Stimulated activated CD4-positive, alpha-beta T cell treated with anti-CD3 and anti-CD28 coated beads, Interleukin-15, amount 100 ng/mL, for 1 hour (primary cell): ENCODE results near the gene HIGD1B.
"Not testable (repeated sequence)": the region's sequence is repeated elsewhere in the genome, so short reads cannot be mapped to it uniquely, and the experiment has no call there.

Experiments
- DNase-seq, 2 donors: peaks; one replicate each; pipeline ENCODE4 v3.0.0-alpha.2; 2020; ENCODE audit warnings: low read depth in 1 of 2, low spot score in 1 of 2

HIGD1B gene

DNA sequence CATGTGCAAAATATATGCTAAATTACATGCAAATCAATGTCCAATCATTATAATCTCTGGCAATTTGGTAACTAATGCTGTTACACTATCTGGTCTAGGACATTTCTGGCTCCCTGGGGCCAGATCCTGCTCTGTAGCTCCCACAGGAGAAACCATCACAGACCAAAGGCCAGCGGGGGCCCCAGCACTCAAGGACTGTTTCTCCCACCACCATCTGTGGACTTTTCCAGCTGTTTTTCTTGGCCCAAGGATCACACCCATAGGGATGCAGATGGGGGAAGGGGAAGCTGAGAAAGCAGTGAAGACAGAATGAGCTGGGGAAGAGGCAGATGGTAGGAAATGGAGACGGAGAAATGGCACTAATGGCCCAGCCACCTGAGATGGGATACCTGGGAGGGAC lies at the start of gene HIGD1B:
Gene HIGD1B, plus strand, starts transcription at position 298 of the 400 bp plus-strand sequence. CDS start 270 bp downstream, outside the sequence.
- no peak for DNase-seq

DNA sequence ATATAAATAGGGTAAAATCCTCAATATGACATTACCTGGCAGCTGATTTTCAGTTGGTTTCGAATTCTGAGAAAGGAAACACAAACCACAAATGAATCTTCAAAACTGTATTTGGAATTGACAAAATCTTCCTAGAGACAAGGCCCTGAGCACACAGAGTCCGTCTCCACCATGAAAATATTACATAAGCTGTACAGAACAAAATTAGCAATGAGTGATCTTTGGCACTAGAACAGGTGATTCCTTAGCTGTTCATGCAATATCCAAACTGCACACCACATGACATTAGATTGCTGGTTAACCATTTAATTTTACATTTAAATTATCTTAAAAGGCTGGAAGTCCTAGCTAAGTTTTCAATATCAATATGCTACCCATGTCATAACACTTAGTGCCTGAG lies 49.3 kb upstream of the HIGD1B start:
- DNase-seq = no peak

DNA sequence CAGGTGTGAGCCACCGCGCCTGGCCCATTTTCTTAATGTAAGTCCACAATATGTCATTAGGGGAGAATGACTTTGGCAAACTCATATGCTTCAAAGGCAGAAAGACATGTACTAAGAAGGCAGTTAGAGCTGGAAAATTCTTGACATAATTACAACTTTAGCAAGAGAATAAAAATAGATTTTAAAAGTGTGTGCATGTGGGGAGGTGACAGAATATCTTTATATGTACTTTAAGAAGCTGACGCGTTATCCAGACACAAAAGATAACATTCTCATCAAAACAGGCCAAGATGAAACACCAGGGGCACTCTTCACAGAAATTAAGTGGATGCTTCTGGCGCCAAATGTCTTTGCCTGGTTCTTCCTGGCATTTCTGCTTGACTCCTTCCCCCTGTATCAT lies 45.8 kb upstream of the HIGD1B start:
- DNase-seq = no peak

DNA sequence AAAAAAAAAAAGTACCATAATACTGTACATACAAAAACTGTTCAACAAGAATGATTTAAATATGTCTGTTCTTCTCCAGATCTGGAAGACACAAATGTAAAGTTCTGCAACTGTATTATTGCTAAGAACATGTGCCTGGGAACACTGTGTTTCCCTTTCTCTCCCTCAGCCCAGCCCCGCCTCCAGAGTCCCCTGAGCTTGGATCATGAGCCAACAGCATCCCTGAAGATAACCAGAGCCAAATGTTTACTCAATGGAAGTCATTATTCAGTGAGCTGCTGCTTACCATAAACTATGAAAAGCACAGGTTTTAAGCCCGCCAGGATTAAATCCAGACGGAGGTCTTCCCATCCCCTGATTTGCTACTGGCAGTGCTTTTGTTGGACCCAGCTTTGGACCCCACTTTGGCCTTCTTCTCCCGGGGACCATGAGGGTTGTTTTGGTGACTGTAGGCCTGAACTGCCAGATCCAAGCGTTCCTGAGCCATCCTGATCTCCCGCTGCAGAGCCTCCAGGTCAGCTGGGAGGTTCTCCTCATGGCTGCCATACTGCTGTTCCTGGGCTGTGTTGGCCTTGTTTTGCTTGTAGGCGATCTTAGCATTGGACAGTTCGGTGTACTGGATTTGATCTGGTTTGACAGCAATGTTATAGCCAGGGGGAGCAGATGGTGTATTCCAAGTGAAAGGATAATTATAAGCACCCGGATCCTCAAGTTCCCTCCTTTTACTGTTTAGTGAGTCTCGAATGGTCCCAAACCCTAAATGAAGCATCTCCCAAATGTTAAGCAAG lies 43.2 kb upstream of the HIGD1B start:
- DNase-seq = no peak

DNA sequence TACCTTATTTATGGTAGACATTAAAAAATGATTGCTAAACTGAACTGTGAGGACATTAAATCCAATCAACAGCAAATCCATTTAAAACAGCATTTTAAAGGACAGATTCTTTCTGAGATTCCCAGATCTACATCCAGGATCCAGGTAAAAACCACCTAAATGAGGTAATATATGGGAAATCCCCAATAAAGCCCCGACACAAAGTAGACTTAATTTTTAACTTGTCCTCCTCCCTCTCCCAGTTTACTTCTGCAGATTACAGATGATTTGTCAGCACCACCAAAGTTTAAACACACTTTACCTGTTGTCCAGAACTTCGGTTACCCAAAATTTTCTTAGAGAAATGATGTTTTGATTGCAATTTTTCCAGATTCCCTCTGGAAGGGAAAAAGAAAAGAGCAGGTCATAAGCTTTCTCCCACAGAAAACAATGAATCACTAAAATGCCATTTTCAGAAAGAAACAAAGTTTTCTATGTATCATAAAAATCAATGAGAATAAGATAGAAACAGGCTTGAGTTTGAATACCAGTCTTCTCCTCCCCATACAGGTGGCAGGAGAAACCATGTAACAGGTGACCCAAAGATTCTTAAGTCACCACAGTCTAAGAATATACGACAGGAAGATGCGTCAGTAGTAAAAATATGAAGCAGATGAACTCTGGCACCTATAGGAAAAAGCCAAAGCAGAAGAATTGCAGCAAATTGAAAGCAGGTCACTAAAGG lies 40.4 kb upstream of the HIGD1B start:
- DNase-seq = no peak

DNA sequence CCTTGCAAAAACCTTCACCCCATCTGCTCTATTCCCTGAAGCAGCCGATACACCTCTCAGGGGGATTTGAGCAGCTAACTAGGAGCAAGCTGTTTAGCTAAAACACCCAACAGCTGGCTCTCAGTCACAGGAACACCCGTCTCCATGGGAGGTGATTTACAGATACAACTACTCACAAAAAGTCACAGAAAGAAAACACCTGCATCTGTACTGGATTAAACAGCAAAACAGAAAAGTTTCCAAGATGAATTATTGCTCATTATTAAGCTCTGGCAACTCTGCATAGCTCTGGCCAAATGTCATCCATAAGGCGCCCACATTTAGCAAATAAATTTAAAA lies 39.9 kb upstream of the HIGD1B start:
- DNase-seq = no peak

DNA sequence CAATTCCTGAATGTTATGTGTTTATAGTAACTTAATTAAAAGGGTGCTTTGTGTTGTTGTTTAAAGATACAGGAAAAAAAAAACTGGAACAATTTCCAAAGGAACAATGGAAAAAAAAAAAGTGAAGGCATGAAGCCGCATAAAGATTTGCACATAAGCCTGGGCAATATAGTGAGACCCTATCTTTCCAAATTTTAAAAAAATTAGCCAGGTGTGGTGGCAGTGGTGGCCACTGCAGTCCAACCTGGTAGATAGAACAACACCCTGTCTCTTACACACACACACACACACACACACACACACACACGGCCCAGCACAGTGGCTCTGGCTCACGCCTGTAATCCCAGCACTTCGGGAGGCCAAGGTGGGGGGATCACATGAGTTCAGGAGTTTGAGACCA lies 39.5 kb upstream of the HIGD1B start:
- no peak for DNase-seq

DNA sequence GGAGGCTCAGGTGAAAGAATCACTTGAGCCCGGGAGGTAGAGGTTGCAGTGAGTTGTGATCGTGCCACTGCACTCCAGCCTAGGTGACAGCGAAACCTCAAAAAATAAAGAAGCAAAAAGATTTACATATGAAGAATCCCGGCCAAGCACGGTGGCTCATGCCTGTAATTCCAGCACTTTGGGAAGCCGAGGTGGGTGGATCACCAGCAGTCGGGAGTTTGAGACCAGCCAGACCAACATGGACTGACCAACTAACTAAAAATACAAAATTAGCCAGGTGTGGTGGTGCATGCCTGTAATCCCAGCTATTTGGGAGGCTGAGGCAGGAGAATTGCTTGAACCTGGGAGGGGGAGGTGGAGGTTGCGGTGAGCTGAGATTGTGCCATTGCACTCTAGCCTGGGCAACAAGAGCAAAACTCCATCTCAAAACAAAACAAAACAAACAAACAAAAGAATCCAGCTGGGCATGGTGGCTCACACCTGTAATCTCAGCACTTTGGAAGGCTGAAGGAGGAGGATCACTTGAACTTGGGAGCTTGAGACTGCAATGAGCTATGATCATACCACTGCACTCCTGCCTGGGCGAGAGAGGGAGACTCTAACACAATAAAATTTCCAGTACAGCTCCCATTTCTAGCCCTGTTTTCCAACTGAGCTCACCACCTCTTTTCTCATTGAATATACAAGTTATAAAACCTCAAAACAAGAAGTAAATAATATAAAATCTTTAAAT lies 38.9 kb upstream of the HIGD1B start:
- not testable (repeated sequence) for DNase-seq

DNA sequence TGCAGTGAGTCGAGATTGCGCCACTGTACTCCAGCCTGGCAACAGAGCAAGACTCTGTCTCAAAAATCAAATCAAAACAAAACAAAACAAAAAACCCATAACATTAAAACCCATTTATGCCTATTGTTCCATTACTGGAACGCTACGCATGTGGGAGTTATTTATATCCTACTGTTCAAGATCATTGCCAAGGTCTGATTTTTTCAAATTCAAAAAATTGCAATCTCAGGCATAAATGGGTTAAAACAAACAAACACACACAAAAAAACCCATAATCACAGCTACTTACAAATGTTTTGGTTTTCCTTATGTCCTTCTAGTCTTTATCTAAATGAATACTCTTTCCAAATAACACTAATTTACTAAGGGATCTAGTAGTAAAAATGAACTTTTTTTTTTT lies 35.4 kb upstream of the HIGD1B start:
- DNase-seq = no peak

DNA sequence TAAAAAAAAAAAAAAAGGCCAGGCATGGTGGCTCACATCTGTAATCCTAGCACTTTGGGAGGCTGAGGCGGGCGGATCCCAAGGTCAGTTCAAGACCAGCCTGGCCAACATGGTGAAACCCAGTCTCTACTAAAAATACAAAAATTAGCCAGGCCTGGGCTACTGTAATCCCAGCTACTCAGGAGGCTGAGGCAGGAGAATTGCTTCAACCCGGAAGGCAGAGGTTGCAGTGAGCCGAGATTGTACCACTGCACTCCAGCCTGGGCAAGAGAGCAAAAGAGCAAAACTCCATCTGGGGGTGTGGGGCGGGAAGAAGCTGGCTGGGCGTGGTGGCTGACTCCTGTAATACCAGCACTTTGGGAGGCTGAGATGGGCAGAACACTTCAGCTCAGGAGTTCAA lies 29.2 kb upstream of the HIGD1B start:
- not testable (repeated sequence) for DNase-seq

DNA sequence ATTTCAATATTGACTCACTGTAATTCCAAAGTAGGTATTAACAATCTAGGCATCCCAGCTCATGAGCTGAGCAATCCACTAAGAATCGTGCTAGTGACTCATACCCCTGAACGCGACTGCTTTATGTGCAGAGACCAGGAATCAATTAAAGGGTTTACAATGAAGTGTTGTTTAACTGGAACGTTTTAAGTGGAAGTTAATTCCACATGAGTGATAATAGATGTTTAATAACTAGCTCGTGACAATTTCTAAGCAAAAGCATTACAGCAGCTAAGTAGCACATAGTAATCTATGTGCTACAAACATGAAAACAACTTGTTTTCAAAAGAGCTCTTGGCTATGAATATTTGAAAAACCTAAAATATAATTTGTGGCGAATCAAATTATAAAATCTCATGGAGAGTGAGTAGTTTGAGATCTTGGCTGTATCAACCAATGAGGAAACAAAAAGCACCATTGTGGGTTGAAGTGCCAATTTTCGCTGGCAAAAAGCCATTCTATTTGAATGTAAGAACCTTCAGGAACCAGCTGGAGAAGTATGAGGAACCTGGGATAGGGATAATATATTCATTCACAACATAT lies 27.0 kb upstream of the HIGD1B start:
- no peak for DNase-seq

DNA sequence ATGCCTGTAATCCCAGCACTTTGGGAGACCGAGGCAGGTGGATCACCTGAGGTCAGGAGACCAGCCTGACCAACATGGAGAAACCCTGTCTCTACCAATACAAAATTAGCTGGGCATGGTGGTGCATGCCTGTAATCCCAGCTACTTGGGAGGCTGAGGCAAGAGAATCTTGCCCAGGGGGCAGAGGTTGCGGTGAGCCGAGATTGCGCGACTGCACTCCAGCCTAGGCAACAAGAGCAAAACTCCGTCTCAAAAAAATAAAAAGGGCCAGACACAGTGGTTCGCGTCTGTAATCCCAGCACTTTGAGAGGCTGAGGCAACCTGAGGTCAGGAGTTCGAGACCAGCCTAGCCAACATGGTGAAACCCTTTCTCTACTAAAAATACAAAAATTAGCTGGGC lies 22.4 kb upstream of the HIGD1B start:
- not testable (repeated sequence) for DNase-seq

DNA sequence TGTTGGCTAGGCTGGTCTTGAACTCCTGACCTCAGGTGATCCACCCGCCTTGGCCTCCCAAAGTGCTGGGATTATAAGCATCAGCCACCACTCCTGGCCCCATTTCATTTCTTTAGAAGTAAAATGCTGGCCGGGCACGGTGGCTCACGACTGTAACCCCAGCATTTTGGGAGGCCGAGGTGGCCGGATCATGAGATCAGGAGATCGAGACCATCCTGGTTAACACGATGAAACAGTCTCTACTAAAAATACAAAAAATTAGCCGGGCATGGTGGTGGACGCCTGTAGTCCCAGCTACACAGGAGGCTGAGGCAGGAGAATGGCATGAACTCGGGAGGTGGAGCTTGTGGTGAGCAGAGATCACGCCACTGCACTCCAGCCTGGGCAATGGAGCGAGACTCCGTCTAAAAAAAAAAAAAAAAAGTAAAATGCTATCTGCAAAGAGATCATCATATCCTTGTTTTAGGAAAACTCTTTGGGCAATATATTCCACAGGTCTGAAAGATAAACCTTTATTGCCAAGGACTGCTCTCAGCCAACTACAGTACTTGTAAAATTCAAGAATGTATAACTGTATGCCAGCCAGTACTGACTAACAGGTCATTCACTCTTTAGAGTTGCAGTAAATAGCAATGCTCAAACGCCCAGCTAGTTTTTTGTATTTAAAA lies 21.4 kb upstream of the HIGD1B start:
- no peak for DNase-seq

DNA sequence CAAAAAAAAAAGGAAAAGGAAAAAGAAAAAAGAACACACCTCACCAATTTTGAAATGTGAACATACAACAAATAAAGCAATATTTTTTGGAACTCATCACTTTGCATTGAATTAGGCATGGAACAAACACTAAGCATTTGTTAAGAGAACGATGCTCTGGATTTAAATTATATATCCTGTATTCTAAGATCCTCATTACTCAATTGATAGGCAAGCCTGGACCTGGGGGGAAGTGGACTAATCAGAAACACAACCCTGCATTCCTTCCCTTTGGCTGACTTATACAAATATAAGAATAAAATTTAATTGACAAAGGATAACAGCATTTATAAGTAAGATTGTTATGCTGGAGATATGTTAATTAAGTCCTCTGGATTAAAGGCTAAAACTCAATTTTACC lies 19.8 kb upstream of the HIGD1B start:
- DNase-seq = no peak

DNA sequence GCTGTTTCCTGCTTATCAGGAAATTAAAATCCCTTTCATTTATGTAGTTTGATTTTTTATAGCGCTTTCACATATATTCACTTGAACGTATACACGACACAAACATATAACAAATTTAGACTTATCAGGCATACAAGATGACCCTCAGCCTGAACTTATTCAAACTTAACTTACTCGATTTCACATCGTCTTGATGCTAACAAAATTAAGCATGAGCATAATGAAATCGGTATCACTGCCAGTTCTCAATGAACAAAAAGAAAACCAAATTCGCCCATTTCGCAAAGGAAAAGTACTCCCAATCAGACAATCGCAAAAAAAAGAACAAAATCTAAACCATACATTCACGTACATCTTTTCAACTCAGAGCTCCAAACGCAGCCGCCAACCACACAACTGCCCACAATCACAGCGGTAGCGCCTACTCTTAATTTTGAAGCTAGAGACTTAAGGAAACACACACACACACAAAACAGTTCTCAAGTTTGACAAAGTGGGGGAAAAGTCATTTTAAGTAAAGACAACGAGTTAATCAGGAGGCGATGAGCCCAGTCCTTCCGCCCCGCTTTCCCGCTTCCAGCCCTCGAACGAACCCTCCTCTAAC lies 18.7 kb upstream of the HIGD1B start:
- no peak for DNase-seq

DNA sequence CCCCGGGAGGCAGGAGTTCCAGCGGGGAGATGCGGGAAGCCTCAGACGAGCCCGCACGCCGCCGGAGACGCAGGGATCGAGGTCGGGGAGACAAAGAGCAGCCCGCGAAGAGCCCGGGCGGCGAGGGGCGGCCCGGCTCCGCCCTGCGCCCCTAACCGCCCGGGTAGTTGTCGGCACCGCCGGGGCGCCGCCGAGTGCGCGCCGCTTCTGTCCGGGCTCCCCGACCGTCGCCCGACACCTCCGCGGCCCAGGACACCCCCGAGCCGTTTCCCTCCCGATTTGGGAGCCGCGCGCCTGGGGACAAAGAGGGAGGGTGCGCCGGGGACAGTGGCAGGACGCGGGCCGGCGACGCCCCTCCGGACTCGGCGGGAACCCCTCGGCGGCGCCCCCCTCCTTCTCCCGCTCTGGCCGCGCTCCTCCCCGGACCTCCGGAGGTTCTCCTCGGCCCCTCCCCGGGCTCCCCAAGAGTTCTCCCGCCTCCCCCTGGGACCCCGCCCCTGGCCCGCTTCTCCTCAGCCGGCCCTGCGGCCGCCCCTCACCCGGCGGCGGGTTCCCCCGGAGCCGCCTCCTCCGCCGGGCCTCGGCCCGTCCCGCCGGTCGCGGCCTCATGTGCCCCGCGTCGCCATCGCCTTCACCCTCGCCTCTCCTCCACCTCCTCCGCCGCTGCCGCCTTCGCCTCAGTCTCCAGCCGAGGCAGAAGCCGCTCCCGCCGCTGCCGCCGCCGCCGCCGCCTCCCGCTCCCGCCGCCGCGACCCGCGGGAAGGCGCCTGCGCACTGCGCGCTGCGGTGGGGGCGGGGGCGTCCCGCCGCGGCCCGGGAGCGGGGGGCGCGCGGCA lies 17.9 kb upstream of the HIGD1B start, which contains the start of gene GJC1:
Gene GJC1, minus strand, starts transcription at position 765 of the 836 bp plus-strand sequence. CDS start 24,470 bp downstream, outside the sequence.
- DNase-seq = no peak

DNA sequence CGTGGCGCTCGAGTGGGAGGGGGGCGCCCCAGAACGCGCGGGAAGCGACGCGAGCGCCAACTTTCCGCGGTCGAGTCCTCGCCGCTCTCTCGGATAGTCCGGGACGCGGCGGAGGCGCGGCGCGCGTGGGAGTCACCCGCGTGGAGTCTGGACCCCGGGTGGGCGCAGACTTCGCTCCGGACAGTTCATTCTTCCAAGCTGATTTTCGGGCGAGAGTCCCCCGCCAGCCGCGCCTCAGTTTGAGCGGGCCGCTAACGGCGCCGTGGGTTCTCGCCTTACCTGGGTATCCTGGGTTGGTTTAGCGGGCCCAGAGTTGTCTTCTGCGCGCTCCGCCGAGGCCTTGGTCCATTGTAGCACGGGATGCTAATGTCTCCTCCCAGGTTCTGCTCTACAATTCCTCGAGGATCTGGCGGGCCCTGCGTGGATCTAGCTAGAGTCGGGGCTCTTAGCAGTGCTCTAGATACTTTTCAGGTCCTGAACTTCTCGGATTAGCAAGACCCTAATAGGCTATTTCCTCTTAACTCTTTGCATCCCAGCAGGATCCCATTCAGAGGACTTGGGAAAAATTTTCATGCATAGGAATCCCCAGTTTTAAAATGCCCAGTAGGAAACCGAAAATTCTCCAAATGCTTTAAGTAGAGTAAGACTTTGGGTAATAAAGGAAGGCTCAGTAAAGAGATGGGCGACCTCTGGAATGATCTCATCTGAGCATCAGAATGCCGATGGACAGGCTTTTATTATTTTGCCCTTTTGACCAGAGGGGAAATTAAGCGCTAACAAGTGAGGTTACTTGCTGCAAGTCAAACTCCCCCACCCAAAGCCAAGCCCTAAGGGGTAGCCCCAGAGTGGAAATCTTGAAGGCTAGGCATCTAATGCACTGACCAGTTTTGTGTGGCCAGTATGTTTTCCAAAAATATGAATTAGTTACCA lies 17.1 kb upstream of the HIGD1B start:
- no peak for DNase-seq

DNA sequence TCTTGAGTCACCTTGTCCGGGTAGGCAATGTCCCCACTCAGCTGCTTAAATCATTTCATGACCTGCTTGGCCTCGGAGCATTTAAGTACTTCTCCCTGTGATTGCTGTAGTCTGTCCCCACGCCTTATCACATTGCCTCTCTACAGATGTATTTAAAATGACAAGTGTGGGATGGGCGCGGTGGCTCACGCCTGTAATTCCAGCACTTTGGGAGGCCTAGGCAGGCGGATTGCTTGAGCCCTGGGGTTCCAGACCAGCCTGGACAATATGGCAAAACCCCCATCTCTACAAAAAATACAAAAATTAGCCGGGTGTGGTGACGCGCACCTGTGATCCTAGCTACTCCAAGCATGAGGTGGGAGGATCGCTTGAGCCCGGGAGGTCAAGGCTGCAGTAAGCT lies 16.3 kb upstream of the HIGD1B start:
- DNase-seq = no peak

DNA sequence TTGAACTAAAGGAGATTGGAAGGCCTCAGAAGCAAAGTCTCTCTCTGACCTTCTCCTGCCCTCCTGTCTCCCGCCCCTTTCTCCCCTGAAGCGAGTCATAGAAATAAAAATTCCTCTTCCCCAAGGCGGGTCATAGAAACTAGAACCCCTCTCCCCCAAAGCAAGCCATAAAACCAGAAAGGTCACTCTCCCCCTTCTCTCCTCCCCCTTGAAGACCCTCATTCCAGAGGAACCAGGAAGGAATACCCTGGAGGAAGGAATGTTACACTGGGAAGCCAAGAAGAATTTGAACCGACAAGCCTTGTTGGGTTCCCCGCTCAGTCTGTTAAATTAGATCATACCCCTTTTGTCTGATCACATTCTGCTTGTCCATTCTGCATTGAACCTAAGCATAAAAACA lies 14.9 kb upstream of the HIGD1B start:
- DNase-seq = no peak
